HEK293 (cell line): ENCODE data around the gene NEGR1.

Experiments
- CTCF ChIA-PET: fragments of 350-600 bp; formaldehyde crosslinking; extraction: SDS; loops from one replicate; lab custom pipeline; 2021; ENCODE audit warnings: antibody characterized with exemption; lab: Yijun Ruan, JAX
- POLR2A ChIA-PET: fragments of 300-600 bp; formaldehyde crosslinking; extraction: SDS; loops from one replicate; lab custom pipeline; 2020; ENCODE audit warnings: antibody characterized with exemption, inconsistent platforms; lab: Yijun Ruan, JAX
- H3K27ac ChIP-seq: fragments of 200-500 bp; sonication (Bioruptor generic); 2 replicates; pipeline ENCODE4 v1.5.1; 2014; ENCODE audit warnings: low read depth, low read length, control low read depth, inconsistent platforms; ENCODE audit errors: extremely low read depth
- H3K36me3 ChIP-seq, 2 experiments: fragments of 200-500 bp in 1 of 2; sonication (Bioruptor generic) in 1 of 2; 1 replicate in 1 of 2; 2 replicates in 1 of 2; pipeline ENCODE4 v1.5.1; 2014 to 2017; ENCODE audit warnings: inconsistent platforms in 2 of 2, low read length in 2 of 2; ENCODE audit not compliant: control insufficient read depth in 2 of 2, insufficient read depth in 1 of 2
- H3K4me1 ChIP-seq: fragments of 200-500 bp; sonication (Bioruptor generic); 2 replicates; pipeline ENCODE4 v1.5.1; 2014; ENCODE audit warnings: mild to moderate bottlenecking, low read length, inconsistent platforms; ENCODE audit not compliant: control insufficient read depth, insufficient read depth
- H3K4me3 ChIP-seq: 2 replicates; pipeline ENCODE4 v1.5.1; 2011; ENCODE audit warnings: low read depth, mild to moderate bottlenecking, control low read depth, low read length, moderate library complexity
- H3K9me3 ChIP-seq: fragments of 200-500 bp; sonication (Bioruptor generic); 2 replicates; pipeline ENCODE4 v1.5.1; 2014; ENCODE audit warnings: low read depth, low read length, inconsistent platforms; ENCODE audit not compliant: control insufficient read depth, insufficient read depth
- GLI2 ChIP-seq: fragments of 450-650 bp; formaldehyde crosslinking; IDR thresholded peaks from 2 replicates; pipeline ENCODE4; 2017; ENCODE audit warnings: missing biosample characterization, missing genetic modification characterization, low read depth, borderline replicate concordance
- HOXC10 ChIP-seq: sonication (generic); formaldehyde crosslinking; IDR thresholded peaks from 2 replicates; pipeline ENCODE4 v1.8.1; 2023; ENCODE audit warnings: mild to moderate bottlenecking, missing genetic modification reagents
- KLF9 ChIP-seq: fragments of 450-650 bp; formaldehyde crosslinking; IDR thresholded peaks from 2 replicates; pipeline ENCODE4 v1.5.1; 2016; ENCODE audit warnings: missing biosample characterization, missing genetic modification characterization, low read depth
- RBAK ChIP-seq: fragments of 450-650 bp; formaldehyde crosslinking; IDR thresholded peaks from 2 replicates; pipeline ENCODE4 v1.5.1; 2016; ENCODE audit warnings: missing biosample characterization, missing genetic modification characterization
- SP2 ChIP-seq: fragments of 450-650 bp; formaldehyde crosslinking; IDR thresholded peaks from 2 replicates; pipeline ENCODE4 v1.5.1; 2016; ENCODE audit warnings: missing biosample characterization, missing genetic modification characterization
- SP3 ChIP-seq: fragments of 450-650 bp; formaldehyde crosslinking; IDR thresholded peaks from 2 replicates; pipeline ENCODE4 v1.5.1; 2016; ENCODE audit warnings: missing biosample characterization, missing genetic modification characterization
- ZFP41 ChIP-seq: fragments of 450-650 bp; formaldehyde crosslinking; IDR thresholded peaks from 2 replicates; pipeline ENCODE4 v1.5.1; 2016; ENCODE audit warnings: missing biosample characterization, missing genetic modification characterization, borderline replicate concordance
- ZNF114 ChIP-seq: fragments of 450-650 bp; formaldehyde crosslinking; IDR thresholded peaks from 2 replicates; pipeline ENCODE4 v1.5.0; 2017; ENCODE audit warnings: missing biosample characterization, missing genetic modification characterization
- ZNF133 ChIP-seq: fragments of 450-650 bp; formaldehyde crosslinking; IDR thresholded peaks from 2 replicates; pipeline ENCODE4 v1.5.1; 2016; ENCODE audit warnings: missing biosample characterization, missing genetic modification characterization
- ZNF138 ChIP-seq: fragments of 450-650 bp; formaldehyde crosslinking; IDR thresholded peaks from 2 replicates; pipeline ENCODE4 v1.5.1; 2016; ENCODE audit warnings: missing biosample characterization, missing genetic modification characterization, borderline replicate concordance
- ZNF140 ChIP-seq: fragments of 450-650 bp; formaldehyde crosslinking; IDR thresholded peaks from 2 replicates; pipeline ENCODE4 v1.5.1; 2016; ENCODE audit warnings: missing biosample characterization, missing genetic modification characterization
- ZNF155 ChIP-seq: fragments of 450-650 bp; formaldehyde crosslinking; IDR thresholded peaks from 2 replicates; pipeline ENCODE4 v1.5.1; 2016; ENCODE audit warnings: missing biosample characterization, missing genetic modification characterization
- ZNF202 ChIP-seq: fragments of 450-650 bp; formaldehyde crosslinking; IDR thresholded peaks from 2 replicates; pipeline ENCODE4 v1.5.1; 2016; ENCODE audit warnings: missing biosample characterization, missing genetic modification characterization, borderline replicate concordance
- ZNF211 ChIP-seq: fragments of 450-650 bp; formaldehyde crosslinking; IDR thresholded peaks from 2 replicates; pipeline ENCODE4 v1.5.1; 2016; ENCODE audit warnings: low read depth, missing biosample characterization, missing genetic modification characterization
- ZNF223 ChIP-seq: fragments of 450-650 bp; formaldehyde crosslinking; IDR thresholded peaks from 2 replicates; pipeline ENCODE4 v1.5.1; 2016; ENCODE audit warnings: missing biosample characterization, missing genetic modification characterization
- ZNF324 ChIP-seq: fragments of 450-650 bp; formaldehyde crosslinking; IDR thresholded peaks from 2 replicates; pipeline ENCODE4 v1.5.1; 2016; ENCODE audit warnings: missing biosample characterization, missing genetic modification characterization
- ZNF354C ChIP-seq: fragments of 450-650 bp; formaldehyde crosslinking; IDR thresholded peaks from 2 replicates; pipeline ENCODE4 v1.5.1; 2016; ENCODE audit warnings: missing biosample characterization, missing genetic modification characterization, low read depth, borderline replicate concordance
- ZNF48 ChIP-seq: fragments of 450-650 bp; formaldehyde crosslinking; IDR thresholded peaks from 2 replicates; pipeline ENCODE4 v1.5.1; 2016; ENCODE audit warnings: missing biosample characterization, missing genetic modification characterization
- ZNF549 ChIP-seq: fragments of 450-650 bp; IDR thresholded peaks from 2 replicates; pipeline ENCODE4 v1.5.1; 2018; ENCODE audit warnings: missing biosample characterization, missing genetic modification characterization, mild to moderate bottlenecking, inconsistent platforms, moderate library complexity
- ZNF561 ChIP-seq: fragments of 450-650 bp; IDR thresholded peaks from 2 replicates; pipeline ENCODE4 v1.5.1; 2018; ENCODE audit warnings: missing biosample characterization, missing genetic modification characterization, borderline replicate concordance
- ZNF596 ChIP-seq: fragments of 450-650 bp; IDR thresholded peaks from 2 replicates; pipeline ENCODE4 v1.5.0; 2018; ENCODE audit warnings: missing biosample characterization, mild to moderate bottlenecking, missing genetic modification characterization, moderate library complexity
- ZNF610 ChIP-seq: fragments of 450-650 bp; formaldehyde crosslinking; IDR thresholded peaks from 2 replicates; pipeline ENCODE4 v1.5.1; 2016; ENCODE audit warnings: missing biosample characterization, missing genetic modification characterization, borderline replicate concordance
- ZNF629 ChIP-seq: fragments of 450-650 bp; formaldehyde crosslinking; IDR thresholded peaks from 2 replicates; pipeline ENCODE4 v1.5.1; 2017; ENCODE audit warnings: missing biosample characterization, missing genetic modification characterization
- ZNF701 ChIP-seq: fragments of 450-650 bp; formaldehyde crosslinking; IDR thresholded peaks from 2 replicates; pipeline ENCODE4 v1.5.1; 2016; ENCODE audit warnings: missing biosample characterization, missing genetic modification characterization
- ZNF791 ChIP-seq: fragments of 450-650 bp; formaldehyde crosslinking; IDR thresholded peaks from 2 replicates; pipeline ENCODE4 v1.5.1; 2016; ENCODE audit warnings: missing biosample characterization, missing genetic modification characterization
- TF ChIP-seq, protein P1 (sequence below): fragments of 450-650 bp; formaldehyde crosslinking; optimal IDR thresholded peaks from 2 replicates; pipeline ENCODE3; 2016; ENCODE audit warnings: missing biosample characterization, mild to moderate bottlenecking, missing genetic modification characterization
- TF ChIP-seq, protein P2 (sequence below): fragments of 450-650 bp; formaldehyde crosslinking; IDR thresholded peaks from 2 replicates; pipeline ENCODE4 v1.5.1; 2017; ENCODE audit warnings: missing biosample characterization, missing genetic modification characterization
- TF ChIP-seq, protein P3 (sequence below): fragments of 450-650 bp; formaldehyde crosslinking; IDR thresholded peaks from 2 replicates; pipeline ENCODE4 v1.5.1; 2016; ENCODE audit warnings: missing biosample characterization, missing genetic modification characterization, borderline replicate concordance

The NEGR1 gene

DNA sequence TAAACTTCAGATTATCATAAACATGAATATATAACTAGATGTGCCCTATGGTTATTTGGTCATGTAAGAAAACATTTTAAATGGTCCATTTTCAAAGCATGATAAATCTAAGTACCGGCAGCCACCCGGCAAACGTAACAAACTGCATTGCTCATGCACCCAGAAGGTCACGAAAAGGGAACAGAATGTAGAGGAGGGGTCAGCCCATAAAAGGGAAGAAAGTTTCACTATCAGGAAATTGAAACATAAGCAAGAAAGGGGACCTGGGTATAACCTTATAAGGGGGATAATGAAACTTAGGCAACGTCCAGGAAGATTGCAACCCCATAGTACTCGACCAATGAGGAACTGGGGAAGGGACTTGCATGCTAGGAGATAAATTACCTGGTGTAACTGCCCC is 780.3 kb downstream of the NEGR1 start:
- TF ChIP-seq, protein P1, sequence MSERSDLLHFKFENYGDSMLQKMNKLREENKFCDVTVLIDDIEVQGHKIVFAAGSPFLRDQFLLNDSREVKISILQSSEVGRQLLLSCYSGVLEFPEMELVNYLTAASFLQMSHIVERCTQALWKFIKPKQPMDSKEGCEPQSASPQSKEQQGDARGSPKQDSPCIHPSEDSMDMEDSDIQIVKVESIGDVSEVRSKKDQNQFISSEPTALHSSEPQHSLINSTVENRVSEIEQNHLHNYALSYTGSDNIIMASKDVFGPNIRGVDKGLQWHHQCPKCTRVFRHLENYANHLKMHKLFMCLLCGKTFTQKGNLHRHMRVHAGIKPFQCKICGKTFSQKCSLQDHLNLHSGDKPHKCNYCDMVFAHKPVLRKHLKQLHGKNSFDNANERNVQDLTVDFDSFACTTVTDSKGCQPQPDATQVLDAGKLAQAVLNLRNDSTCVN (tag by site-specific recombination): no peak
- TF ChIP-seq ZNF596 (tag by site-specific recombination): no peak
- TF ChIP-seq ZNF140: no peak
- no peak for TF ChIP-seq ZFP41 (tag by site-specific recombination)
- no peak for TF ChIP-seq ZNF791 (tag by site-specific recombination)
- no peak for TF ChIP-seq SP2 (tag by site-specific recombination)
- TF ChIP-seq ZNF133 (tag by site-specific recombination): no peak
- no peak for TF ChIP-seq RBAK
- TF ChIP-seq, protein P2, sequence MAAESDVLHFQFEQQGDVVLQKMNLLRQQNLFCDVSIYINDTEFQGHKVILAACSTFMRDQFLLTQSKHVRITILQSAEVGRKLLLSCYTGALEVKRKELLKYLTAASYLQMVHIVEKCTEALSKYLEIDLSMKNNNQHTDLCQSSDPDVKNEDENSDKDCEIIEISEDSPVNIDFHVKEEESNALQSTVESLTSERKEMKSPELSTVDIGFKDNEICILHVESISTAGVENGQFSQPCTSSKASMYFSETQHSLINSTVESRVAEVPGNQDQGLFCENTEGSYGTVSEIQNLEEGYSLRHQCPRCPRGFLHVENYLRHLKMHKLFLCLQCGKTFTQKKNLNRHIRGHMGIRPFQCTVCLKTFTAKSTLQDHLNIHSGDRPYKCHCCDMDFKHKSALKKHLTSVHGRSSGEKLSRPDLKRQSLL (tag by site-specific recombination): no peak
- TF ChIP-seq ZNF354C (tag by site-specific recombination): no peak
- TF ChIP-seq ZNF223 (tag by site-specific recombination): no peak
- no peak for TF ChIP-seq ZNF629 (tag by site-specific recombination)
- no peak for TF ChIP-seq ZNF155 (tag by site-specific recombination)
- no peak for TF ChIP-seq HOXC10 (CRISPR knock-in tag)
- TF ChIP-seq, protein P3, sequence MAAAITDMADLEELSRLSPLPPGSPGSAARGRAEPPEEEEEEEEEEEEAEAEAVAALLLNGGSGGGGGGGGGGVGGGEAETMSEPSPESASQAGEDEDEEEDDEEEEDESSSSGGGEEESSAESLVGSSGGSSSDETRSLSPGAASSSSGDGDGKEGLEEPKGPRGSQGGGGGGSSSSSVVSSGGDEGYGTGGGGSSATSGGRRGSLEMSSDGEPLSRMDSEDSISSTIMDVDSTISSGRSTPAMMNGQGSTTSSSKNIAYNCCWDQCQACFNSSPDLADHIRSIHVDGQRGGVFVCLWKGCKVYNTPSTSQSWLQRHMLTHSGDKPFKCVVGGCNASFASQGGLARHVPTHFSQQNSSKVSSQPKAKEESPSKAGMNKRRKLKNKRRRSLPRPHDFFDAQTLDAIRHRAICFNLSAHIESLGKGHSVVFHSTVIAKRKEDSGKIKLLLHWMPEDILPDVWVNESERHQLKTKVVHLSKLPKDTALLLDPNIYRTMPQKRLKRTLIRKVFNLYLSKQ (tag by site-specific recombination): no peak
- TF ChIP-seq, all 188 proteins: peak for 0
- Histone ChIP-seq H3K36me3 (no peaks in the 10 kb centered on the region), H3K27ac (no peak overlapping the region), H3K4me1 (no peaks in the 10 kb centered on the region), H3K9me3 (no peaks in the 10 kb centered on the region), H3K4me3 (no peak overlapping the region)
- POLR2A ChIA-PET: no interaction called here
- CTCF ChIA-PET: no interaction called here

DNA sequence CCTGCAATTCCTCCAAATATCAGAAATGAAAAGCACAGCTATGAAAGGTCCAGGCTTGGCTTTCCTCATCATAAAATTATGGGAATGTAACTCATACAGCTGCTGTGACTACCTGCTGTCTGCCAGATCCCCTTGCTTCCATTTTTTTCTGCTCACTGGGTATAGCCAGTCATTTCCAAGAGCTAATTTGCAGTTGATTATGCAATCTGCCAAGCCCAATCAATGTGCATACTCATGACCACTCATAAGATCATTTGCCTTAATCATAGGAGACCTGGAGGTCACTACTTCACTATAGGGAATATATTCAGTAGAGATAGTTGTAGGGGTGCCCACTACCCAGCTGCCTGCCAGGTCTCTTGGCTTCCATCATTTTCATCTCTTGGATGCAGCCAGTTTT is 783.8 kb downstream of the NEGR1 start:
- Histone ChIP-seq H3K27ac (no peak overlapping the region), H3K36me3 (no peaks in the 10 kb centered on the region), H3K9me3 (no peaks in the 10 kb centered on the region), H3K4me1 (no peaks in the 10 kb centered on the region), H3K4me3 (no peak overlapping the region)
- ChIA-PET CTCF (interaction anchor here (0.7 kb wide), 1 partner anchor 704 kb away, joined by 3 read pairs; no protein-coding TSS in a partner anchor), POLR2A (no interaction called here)
- TF ChIP-seq GLI2 (tag by site-specific recombination): no peak
- no peak for TF ChIP-seq ZNF114 (tag by site-specific recombination)
- TF ChIP-seq ZNF561 (tag by site-specific recombination): no peak
- no peak for TF ChIP-seq KLF9 (tag by site-specific recombination)
- no peak for TF ChIP-seq ZNF701

DNA sequence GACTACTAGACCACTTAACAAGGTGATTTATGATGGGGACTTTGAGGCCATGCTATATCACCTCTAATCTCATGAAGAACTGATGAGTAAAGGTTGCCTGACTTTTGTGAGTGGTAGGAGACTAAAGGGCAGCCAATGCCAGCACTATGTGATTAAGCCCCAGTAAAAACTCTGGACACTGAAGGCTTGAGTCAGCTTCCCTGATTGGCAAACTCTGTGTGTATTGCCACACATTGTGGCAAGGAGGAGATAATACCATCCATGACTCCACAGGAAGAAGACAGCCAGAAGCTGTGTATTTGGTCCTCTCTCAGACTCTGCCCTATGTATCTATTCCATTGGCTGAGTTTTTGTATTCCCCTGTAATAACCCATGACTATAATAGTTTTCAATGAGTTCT is 788.2 kb downstream of the NEGR1 start:
- TF ChIP-seq ZNF48 (tag by site-specific recombination) (no peak), ZNF549 (tag by site-specific recombination) (no peak), ZNF324 (tag by site-specific recombination) (no peak), ZNF211 (no peak), ZNF138 (no peak), ZNF629 (tag by site-specific recombination) (no peak), ZNF610 (tag by site-specific recombination) (no peak), ZNF202 (tag by site-specific recombination) (no peak), SP3 (tag by site-specific recombination) (no peak)
- Histone ChIP-seq H3K9me3 (no peaks in the 10 kb centered on the region), H3K4me3 (no peak overlapping the region), H3K4me1 (no peaks in the 10 kb centered on the region), H3K36me3 (no peaks in the 10 kb centered on the region), H3K27ac (no peak overlapping the region)
- CTCF ChIA-PET: no interaction called here
- POLR2A ChIA-PET: no interaction called here
